ENCODE results near the gene SPRR5.
A peak's percentile ranks its signal among the peaks of the same experiment; 100 is the strongest.

Gene SPRR5

GRCh38 chr1:152960452-152961044 is 13.5 kb downstream of the SPRR5 start:
- Histone ChIP-seq H3K36me3 (ENCODE audit: insufficient read depth) (no peaks in the 10 kb centered on the region), H3K4me3 (IDR thresholded peaks at IDR 0.05; ENCODE audit: insufficient read depth, low read depth, low read length) (no peak overlapping the region)
- TF ChIP-seq CTCF (conservative IDR thresholded peaks at IDR 0.05; ENCODE audit: low read depth, low read length): no peak

GRCh38 chr1:152961226-152961891 is 14.4 kb downstream of the SPRR5 start:
- Histone ChIP-seq H3K36me3 (ENCODE audit: insufficient read depth) (no peaks in the 10 kb centered on the region), H3K27me3 (ENCODE audit: insufficient read depth, low read depth) (no peaks in the 10 kb centered on the region), H3K9ac (no peak overlapping the region), H3K4me3 (IDR thresholded peaks at IDR 0.05; ENCODE audit: insufficient read depth, low read depth, low read length) (no peak overlapping the region), H3K27ac (no peak overlapping the region), H3K4me2 (no peak overlapping the region), H4K20me1 (ENCODE audit: insufficient read depth) (no peaks in the 10 kb centered on the region), H3K79me2 (ENCODE audit: insufficient read depth, low read depth) (no peaks in the 10 kb centered on the region), H3K4me1 (ENCODE audit: low read depth, poor library complexity, severe bottlenecking) (no peaks in the 10 kb centered on the region), H2AFZ (ENCODE audit: low read depth) (no peak overlapping the region)
- TF ChIP-seq CTCF (conservative IDR thresholded peaks at IDR 0.05; ENCODE audit: low read depth, low read length): no peak

More at GRCh38 chr1:152960452-152961044, 13.5 kb downstream of the SPRR5 start:
- Histone ChIP-seq H3K9ac (no peak overlapping the region), H3K4me1 (ENCODE audit: low read depth, poor library complexity, severe bottlenecking) (no peaks in the 10 kb centered on the region), H3K79me2 (ENCODE audit: insufficient read depth, low read depth) (no peaks in the 10 kb centered on the region), H4K20me1 (ENCODE audit: insufficient read depth) (no peaks in the 10 kb centered on the region), H3K27ac (no peak overlapping the region), H3K4me2 (no peak overlapping the region), H2AFZ (ENCODE audit: low read depth) (no peak overlapping the region), H3K27me3 (ENCODE audit: insufficient read depth, low read depth) (no peaks in the 10 kb centered on the region)

- Histone ChIP-seq H3K79me2 (ENCODE audit: insufficient read depth, low read depth) (no peaks in the 10 kb centered on the region), H3K4me3 (IDR thresholded peaks at IDR 0.05; ENCODE audit: insufficient read depth, low read depth, low read length) (peak overlapping the region; percentile 16), H3K9ac (no peak overlapping the region), H3K4me1 (ENCODE audit: low read depth, poor library complexity, severe bottlenecking) (no peaks in the 10 kb centered on the region), H3K36me3 (ENCODE audit: insufficient read depth) (no peaks in the 10 kb centered on the region), H3K4me2 (no peak overlapping the region), H3K27me3 (ENCODE audit: insufficient read depth, low read depth) (no peaks in the 10 kb centered on the region), H4K20me1 (ENCODE audit: insufficient read depth) (no peaks in the 10 kb centered on the region), H2AFZ (ENCODE audit: low read depth) (no peak overlapping the region), H3K27ac (no peak overlapping the region)
- no peak for TF ChIP-seq CTCF (conservative IDR thresholded peaks at IDR 0.05; ENCODE audit: low read depth, low read length)
Observed at GRCh38 chr1:152962876-152963415, 15.9 kb downstream of the SPRR5 start.

- H3K79me2 ChIP-seq (ENCODE audit: insufficient read depth, low read depth): no peaks in the 10 kb centered on the region
- no peak overlapping the region for H3K4me3 ChIP-seq (IDR thresholded peaks at IDR 0.05; ENCODE audit: insufficient read depth, low read depth, low read length)
- no peak overlapping the region for H3K9ac ChIP-seq
- TF ChIP-seq CTCF (conservative IDR thresholded peaks at IDR 0.05; ENCODE audit: low read depth, low read length): no peak
- no peak overlapping the region for H3K27ac ChIP-seq
- no peak overlapping the region for H3K4me2 ChIP-seq
- peaks cover 10% of the 10 kb centered on the region for H3K4me1 ChIP-seq (ENCODE audit: low read depth, poor library complexity, severe bottlenecking)
- no peaks in the 10 kb centered on the region for H3K27me3 ChIP-seq (ENCODE audit: insufficient read depth, low read depth)
- no peaks in the 10 kb centered on the region for H3K36me3 ChIP-seq (ENCODE audit: insufficient read depth)
- H2AFZ ChIP-seq (ENCODE audit: low read depth): no peak overlapping the region
- H4K20me1 ChIP-seq (ENCODE audit: insufficient read depth): no peaks in the 10 kb centered on the region
Observed at GRCh38 chr1:152964536-152964935, 17.5 kb downstream of the SPRR5 start.
